Breast epithelium (tissue), 4 donors: ENCODE data around the gene MEIKIN. TPM values are rescaled to one million over a fixed set of nuclear protein-coding genes. Genes with fewer than 3 reads are reported as not detected.
"Not testable (repeated sequence)": the region's sequence is repeated elsewhere in the genome, so short reads cannot be mapped to it uniquely, and the experiment has no call there.

Experiments used
- DNase-seq, 2 donors: peaks; one replicate each; pipeline ENCODE4 v3.0.0-alpha.2; 2019; ENCODE audit warnings: low spot score in 2 of 2
- H3K27ac ChIP-seq, 2 donors: fragments of 200-600 bp; sonication (generic) in 1 of 2; one replicate each; pipeline ENCODE4 v1.5.1; 2016 to 2019; ENCODE audit warnings: mild to moderate bottlenecking in 1 of 2
- H3K27me3 ChIP-seq, 2 donors: fragments of 200-600 bp; sonication (generic) in 1 of 2; one replicate each; pipeline versions ENCODE4 v1.5.1 to v1.6.0; 2017 to 2019; ENCODE audit warnings: control low read depth in 1 of 2, mild to moderate bottlenecking in 1 of 2
- H3K36me3 ChIP-seq: fragments of 200-600 bp; one replicate; pipeline ENCODE4 v1.5.1; 2019
- H3K4me1 ChIP-seq, 2 donors: fragments of 200-600 bp; sonication (generic); one replicate each; pipeline ENCODE4 v1.5.1; 2016 to 2019; ENCODE audit warnings: control low read depth in 1 of 2
- H3K4me3 ChIP-seq, 3 donors: fragments of 200-600 bp; sonication (generic); 1 replicate in 2 of 3; 2 replicates in 1 of 3; pipeline ENCODE4 v1.5.1; 2016 to 2019; ENCODE audit warnings: mild to moderate bottlenecking in 3 of 3, moderate library complexity in 2 of 3
- H3K9me3 ChIP-seq, 2 donors: fragments of 200-600 bp; sonication (generic) in 1 of 2; one replicate each; pipeline ENCODE4 v1.5.1; 2016 to 2019; ENCODE audit warnings: control low read depth in 1 of 2
- CTCF ChIP-seq, 3 donors: fragments of 450-650 bp; IDR thresholded peaks; one replicate each; pipeline ENCODE4 v1.5.1; 2016 to 2017; ENCODE audit warnings: antibody characterized with exemption in 3 of 3, mild to moderate bottlenecking in 3 of 3, moderate library complexity in 3 of 3
- POLR2A ChIP-seq: fragments of 450-650 bp; IDR thresholded peaks from one replicate; pipeline ENCODE4 v1.6.1; 2016; ENCODE audit warnings: antibody characterized with exemption, mild to moderate bottlenecking, moderate library complexity
- POLR2AphosphoS5 ChIP-seq, 3 donors: sonication (generic); formaldehyde crosslinking; IDR thresholded peaks; one replicate each; pipeline ENCODE4 v1.6.1; 2017; ENCODE audit warnings: antibody characterized with exemption in 3 of 3
- intact Hi-C: fragments of 100-400 bp; cut with DNase I; formaldehyde crosslinking; loops from one replicate; pipeline ENCODE4 v1.15.1; 2023; ENCODE audit warnings: low total_unique reads
- total RNA-seq, 3 donors: library from RNA; depleted of rRNA; stranded (reverse); fragments of >200 nt; gene quantifications; one replicate each; pipeline ENCODE4 v1.1.0, GENCODE V29; 2016

MEIKIN gene
- total RNA-seq, 3 donors from 2014 or later, result not detected

GRCh38 chr5:131877873-131878272 is 67.6 kb downstream of the MEIKIN start:
- H3K36me3 ChIP-seq, result no peaks in the 10 kb centered on the region

DNA sequence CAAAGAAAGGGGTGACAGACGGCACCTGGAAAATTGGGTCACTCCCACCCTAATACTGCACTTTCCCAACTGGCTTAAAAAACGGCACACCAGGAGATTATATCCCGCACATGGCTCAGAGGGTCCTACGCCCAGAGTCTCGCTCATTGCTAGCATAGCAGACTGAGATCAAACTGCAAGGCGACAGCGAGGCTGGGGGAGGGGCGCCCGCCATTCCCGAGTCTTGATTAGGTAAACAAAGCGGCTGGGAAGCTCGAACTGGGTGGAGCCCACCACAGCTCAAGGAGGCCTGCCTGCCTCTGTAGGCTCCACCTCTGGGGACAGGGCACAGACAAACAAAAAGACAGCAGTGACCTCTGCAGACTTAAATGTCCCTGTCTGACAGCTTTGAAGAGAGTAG is 74.2 kb downstream of the MEIKIN start:
- H3K27me3 ChIP-seq, H3K36me3 ChIP-seq, H3K27ac ChIP-seq, H3K4me1 ChIP-seq, DNase-seq, intact Hi-C loops, H3K4me3 ChIP-seq: not testable (repeated sequence)
- H3K9me3 ChIP-seq, result peaks cover 17 to 23% of the 10 kb centered on the region in 2 donors

More at GRCh38 chr5:131877873-131878272, 67.6 kb downstream of the MEIKIN start:
- Histone ChIP-seq H3K9me3 (no peaks in the 10 kb centered on the region), H3K4me3 (no peak overlapping the region), H3K27me3 (no peaks in the 10 kb centered on the region), H3K27ac (no peak overlapping the region), H3K4me1 (no peaks in the 10 kb centered on the region)
- TF ChIP-seq CTCF (IDR thresholded peaks at IDR 0.05), result no peak
- TF ChIP-seq POLR2AphosphoS5 (IDR thresholded peaks at IDR 0.05), result no peak
- TF ChIP-seq POLR2A, result no peak
- intact Hi-C loops, result no loop called here
- no peak for DNase-seq

DNA sequence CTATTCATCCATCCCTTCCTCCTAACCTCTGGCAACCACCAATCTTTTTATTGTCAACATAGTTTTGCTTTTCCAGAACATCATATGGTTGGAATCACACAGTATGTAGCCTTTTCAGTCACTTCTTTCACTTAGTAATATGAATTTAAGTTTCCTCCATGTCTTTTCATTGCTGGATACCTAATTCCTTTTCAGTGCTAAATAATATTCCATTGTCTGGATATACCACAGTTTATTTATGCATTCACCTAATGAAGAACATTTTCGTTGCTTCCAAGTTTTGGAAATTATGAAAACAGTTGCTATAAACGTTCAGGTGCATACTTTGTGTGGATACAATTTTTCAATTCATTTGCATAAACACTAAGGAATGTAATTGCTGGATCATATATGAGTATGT is 77.9 kb downstream of the MEIKIN start:
- H3K4me1 ChIP-seq, result no peaks in the 10 kb centered on the region
- DNase-seq, result no peak
- H3K27me3 ChIP-seq, result no peaks in the 10 kb centered on the region
- no peak overlapping the region for H3K4me3 ChIP-seq
- no peaks in the 10 kb centered on the region for H3K36me3 ChIP-seq
- H3K9me3 ChIP-seq, result peaks cover 30 to 47% of the 10 kb centered on the region in 2 donors
- no peak for TF ChIP-seq CTCF (IDR thresholded peaks at IDR 0.05)
- no peak overlapping the region for H3K27ac ChIP-seq
- intact Hi-C loops, result no loop called here

GRCh38 chr5:131863700-131864099 is 81.8 kb downstream of the MEIKIN start:
- Histone ChIP-seq H3K4me3 (no peak overlapping the region), H3K4me1 (no peaks in the 10 kb centered on the region), H3K36me3 (no peaks in the 10 kb centered on the region), H3K9me3 (peaks cover 30 to 42% of the 10 kb centered on the region in 2 donors), H3K27me3 (no peaks in the 10 kb centered on the region), H3K27ac (no peak overlapping the region)
- no peak for DNase-seq
- TF ChIP-seq POLR2AphosphoS5 (IDR thresholded peaks at IDR 0.05) (no peak), CTCF (IDR thresholded peaks at IDR 0.05) (no peak), POLR2A (no peak)
- intact Hi-C loops, result no loop called here

- Histone ChIP-seq H3K4me3 (no peak overlapping the region), H3K9me3 (peaks cover 0 to 3% of the 10 kb centered on the region in 2 donors), H3K27me3 (no peaks in the 10 kb centered on the region), H3K36me3 (no peaks in the 10 kb centered on the region), H3K4me1 (no peaks in the 10 kb centered on the region), H3K27ac (no peak overlapping the region)
- no peak for DNase-seq
- TF ChIP-seq POLR2A (no peak), POLR2AphosphoS5 (IDR thresholded peaks at IDR 0.05) (no peak), CTCF (IDR thresholded peaks at IDR 0.05) (no peak)
- intact Hi-C loops, result no loop called here
Measured at GRCh38 chr5:131857388-131857787, 88.1 kb downstream of the MEIKIN start.

DNA sequence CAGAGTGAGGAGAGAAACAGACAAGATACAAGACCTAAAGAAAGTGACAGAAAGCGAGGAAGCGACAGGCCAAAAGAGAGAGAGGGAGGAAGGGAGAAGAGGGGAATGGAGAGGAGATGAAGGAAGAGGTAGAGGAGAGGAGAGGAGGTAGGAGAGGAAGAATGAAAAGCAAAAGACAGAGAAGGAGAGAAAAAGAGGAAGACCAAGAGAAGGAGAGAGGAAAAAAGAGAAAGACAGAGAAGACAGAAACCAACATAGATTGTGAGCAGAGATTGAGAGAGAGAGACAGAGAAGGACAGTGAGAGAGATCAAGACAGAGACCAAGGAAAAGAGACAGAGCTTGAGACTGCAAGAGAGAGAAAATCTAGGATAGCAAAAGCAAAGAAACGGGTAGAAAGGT is 90.0 kb downstream of the MEIKIN start:
- Histone ChIP-seq H3K9me3 (peaks cover 0 to 3% of the 10 kb centered on the region in 2 donors), H3K27me3 (no peaks in the 10 kb centered on the region), H3K4me1 (no peaks in the 10 kb centered on the region), H3K36me3 (no peaks in the 10 kb centered on the region), H3K27ac (no peak overlapping the region), H3K4me3 (no peak overlapping the region)
- intact Hi-C loops, result no loop called here
- TF ChIP-seq CTCF (IDR thresholded peaks at IDR 0.05) (no peak), POLR2A (no peak), POLR2AphosphoS5 (IDR thresholded peaks at IDR 0.05) (no peak)
- no peak for DNase-seq
